HS-27A (cell line): ENCODE data around the gene KCNJ9.
"Not testable (repeated sequence)": the region's sequence is repeated elsewhere in the genome, so short reads cannot be mapped to it uniquely, and the experiment has no call there.

ENCODE experiments used
- DNase-seq: peaks from one replicate; pipeline ENCODE4 v3.0.0-alpha.2; 2012; ENCODE audit warnings: low read depth, missing footprints

The KCNJ9 gene

GRCh38 chr1:160103658-160104408 is 22.5 kb downstream of the KCNJ9 start:
- DNase-seq: no peak

GRCh38 chr1:160104486-160104885 is 23.1 kb downstream of the KCNJ9 start:
- no peak for DNase-seq

DNA sequence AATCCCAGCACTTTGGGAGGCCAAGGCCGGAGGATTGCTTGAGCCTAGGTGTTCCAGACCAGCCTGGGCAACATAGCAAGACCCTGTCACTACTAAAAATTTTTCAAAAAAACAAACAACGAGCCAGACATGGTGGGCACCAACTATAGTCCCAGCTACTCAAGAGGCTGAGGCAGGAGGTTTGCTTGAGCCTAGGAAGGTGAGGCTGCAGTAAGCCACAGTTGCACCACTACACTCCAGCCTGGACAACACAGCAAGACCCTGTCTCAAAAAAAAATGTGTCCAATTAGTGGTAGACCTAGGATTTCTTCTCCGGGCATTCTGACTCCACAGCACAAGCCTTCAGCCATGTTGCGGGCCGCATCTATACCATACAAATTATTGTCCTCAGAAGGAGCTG is 23.8 kb downstream of the KCNJ9 start:
- DNase-seq: no peak

DNA sequence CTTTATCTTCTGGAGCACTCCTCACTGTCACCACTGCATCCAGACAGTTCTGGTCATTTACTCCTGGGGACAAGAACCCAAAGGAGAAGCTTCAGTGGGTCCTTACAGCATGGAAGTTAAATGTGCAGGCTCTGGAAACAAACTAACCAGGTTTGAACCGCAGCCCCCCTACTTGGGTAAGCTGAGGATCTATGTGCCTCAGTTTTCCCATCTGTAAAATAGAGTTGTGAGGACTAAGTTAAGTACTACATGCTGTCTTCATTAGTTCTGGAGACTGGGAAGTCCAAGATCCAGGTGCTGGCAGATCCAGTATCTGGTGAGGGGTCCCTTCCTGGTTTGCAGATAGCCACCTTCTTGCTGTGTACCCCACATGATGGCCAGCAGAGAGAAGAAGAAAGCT is 26.2 kb downstream of the KCNJ9 start:
- no peak for DNase-seq

DNA sequence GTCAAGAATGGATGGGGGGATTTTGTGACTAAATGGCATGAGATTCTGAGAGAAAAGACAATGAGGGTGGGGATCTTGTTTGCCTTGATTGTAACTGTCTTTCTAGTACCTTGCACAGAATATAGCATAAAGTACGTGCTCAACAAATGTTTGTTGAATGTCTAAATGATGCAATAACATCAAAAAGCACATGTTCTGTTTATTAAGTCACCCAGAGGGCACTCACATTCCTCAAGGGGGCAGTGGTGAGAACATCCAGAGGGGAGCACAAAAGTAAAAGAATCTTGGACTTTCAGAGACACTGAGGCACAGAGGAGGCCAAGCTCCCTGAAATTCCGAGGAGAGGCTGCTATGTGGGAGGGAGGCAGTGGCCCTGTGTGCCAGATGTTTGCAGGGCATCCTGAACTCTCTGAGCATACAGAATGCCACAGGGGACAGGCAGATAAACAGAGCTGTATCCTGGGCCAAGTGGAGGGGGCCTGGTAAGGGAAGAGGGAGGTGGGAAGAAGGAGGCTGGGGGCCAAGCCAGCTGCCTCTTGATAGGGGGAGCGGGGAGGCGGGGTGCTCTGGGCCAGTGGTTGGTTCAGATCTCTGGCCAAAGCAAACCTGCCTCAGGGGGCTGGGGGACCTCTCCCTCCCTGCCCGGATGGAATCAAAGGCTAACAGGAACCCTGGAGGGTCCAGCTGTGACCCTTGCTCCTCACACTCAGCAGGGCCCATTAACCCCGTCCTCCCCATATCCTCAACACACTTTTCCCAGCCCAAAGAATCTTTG is 27.7 kb downstream of the KCNJ9 start:
- no peak for DNase-seq

DNA sequence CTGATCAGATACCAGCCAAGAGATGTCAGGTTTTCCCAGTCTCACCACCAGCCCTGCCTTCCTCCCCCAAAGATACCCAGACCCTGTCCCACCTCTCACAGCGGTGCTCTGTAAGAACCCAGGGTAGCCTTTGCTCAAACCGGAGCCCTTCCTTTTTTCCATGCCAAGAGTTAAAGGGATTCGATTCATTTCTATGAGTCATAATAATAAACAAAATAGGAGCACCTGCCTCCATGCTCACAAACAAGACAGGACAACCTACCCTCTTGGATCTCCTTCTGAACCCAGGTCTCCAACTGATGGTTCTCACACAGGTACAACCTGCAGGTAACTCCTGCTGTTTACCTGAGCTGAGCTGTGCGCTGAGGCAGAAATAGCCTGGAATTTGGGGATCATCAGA is 28.3 kb downstream of the KCNJ9 start:
- no peak for DNase-seq

DNA sequence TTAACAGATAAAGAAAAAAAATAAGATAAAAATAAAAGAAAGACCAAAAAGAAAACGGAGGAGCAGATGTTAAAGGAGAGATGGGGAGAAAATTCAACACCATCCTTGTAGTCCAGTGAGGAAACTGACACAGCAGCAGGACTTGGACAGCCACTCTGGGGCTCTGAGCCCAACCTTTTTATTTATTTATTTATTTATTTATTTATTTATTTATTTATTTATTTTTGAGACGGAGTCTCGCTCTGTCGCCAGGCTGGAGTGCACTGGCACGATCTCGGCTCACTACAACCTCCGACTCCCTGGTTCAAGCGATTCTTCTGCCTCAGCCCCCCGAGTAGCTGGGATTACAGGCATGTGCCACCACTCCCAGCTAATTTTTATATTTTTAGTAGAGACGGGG is 30.1 kb downstream of the KCNJ9 start:
- DNase-seq: not testable (repeated sequence)

DNA sequence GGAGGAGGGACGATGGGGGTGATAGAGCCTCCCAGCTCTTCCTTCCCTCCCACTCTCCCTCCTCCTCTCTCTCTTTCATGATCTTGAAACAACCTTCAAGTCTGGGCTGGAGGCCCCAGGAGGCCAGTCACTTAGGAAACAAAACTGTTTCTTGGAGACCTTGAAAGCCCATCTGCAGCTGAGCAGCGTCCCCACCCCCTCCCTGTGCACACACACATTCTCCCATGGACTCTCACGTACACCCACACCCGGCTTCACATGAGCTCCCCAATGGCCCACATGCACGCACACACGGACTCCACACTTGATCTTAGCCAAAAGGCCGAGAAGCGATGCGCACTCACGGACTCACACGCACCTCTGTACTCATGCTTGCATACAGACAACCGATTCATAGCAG is 31.0 kb downstream of the KCNJ9 start:
- DNase-seq: no peak

DNA sequence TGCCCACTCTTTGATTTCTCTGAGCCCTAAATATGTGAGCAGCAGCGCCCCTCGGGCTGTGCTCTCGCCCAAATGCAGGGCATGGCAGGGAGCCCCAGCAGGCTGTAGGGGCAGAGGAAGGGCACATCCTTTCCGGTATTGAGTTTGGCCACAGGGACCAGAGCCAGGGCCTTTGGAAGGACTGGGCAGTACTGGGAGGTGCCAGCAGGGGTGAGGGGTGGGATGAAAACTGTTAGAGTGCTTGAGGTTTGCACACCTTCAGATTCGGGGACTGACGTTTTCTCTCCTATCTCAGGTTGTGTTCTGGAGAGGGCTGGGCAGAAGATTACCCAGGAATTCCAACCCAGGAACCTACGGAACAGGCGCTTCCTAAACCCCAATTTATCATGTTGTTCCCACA is 32.1 kb downstream of the KCNJ9 start:
- DNase-seq: no peak

DNA sequence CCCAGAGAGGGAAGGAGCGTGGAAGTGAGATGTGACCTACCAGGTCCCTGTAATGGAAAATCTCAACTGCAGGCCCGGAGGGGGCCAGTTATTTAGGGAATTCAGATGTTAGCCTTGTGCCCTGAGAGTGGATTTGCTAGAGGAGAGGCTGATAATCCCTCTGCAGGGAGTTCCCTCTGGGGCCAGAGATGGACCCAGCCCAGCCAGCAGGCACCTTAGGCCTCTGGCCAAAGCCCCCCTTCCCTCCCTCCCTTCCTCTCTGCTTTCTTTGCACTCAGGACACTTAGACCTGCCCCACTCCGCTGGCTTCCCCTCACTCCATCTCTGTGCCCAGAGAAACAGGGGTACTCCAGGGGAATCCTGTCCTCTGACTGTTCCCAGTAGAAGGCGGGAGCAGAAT is 32.7 kb downstream of the KCNJ9 start:
- no peak for DNase-seq

- DNase-seq: no peak
Measured at GRCh38 chr1:160115545-160116282, 34.4 kb downstream of the KCNJ9 start, which contains the start of gene ATP1A2. ATP1A2 (plus strand) TSS chr1:160115759; CDS start chr1:160115862, 103 bp downstream.

DNA sequence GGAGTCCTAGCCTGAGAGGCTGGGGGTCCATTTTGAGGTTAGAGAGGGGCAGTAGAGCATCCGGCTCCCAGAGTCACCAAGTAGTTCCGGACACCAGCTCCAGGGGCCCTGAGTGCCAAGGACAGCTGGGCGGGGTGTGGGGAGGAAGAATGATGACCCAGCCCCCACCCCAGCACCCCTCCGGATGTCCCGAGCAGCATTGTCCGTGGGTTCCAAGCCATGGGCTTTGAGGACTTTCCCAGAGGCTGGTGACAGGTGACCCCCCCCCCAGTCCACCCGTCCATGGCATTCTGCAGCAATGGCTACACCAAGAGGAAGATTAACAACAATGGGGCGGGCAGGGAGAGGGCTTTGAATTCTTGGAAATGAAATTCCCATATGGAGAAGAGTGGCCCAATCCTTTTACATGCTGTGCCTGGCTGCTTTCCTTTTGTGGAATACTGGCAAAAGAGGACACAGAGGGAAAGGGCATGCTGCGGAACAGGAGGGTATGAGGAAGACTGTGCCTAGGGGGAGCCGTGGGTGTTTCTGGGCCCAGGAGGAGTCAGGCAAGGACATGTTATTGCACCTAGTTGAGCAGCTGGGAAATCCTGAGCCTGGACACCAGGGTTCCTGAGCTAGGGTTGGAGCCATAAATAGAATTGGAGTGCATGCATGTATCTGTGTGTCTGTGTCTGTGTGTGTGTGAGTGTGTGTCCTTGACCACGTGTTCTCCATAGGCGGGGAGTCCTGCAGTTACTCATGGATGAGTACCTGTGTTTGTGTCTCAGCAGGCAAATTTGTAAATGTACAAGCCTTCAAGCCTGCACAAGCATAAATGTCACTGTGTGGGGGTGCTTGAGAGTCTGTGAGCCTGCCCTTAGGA is 35.2 kb downstream of the KCNJ9 start:
- DNase-seq: no peak

DNA sequence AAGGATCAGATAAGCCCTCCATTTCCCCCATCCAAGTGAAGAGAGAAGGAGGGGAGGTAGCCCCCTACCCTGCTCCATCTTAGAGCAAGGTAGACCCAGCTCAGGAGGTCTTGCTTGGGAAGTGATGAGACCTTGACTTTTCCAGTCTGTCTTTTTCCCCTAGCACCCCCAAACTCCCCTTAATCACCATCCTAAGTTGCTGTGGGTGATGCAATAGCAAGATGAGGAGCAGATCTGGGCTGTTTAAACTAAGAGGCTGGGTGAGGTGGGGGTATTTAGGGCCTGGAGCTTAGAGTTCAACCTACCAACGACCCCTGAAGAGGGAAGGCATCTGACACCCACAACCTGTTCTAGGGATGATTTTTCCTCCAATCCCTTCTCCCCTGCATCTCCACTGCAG is 36.0 kb downstream of the KCNJ9 start:
- no peak for DNase-seq

DNA sequence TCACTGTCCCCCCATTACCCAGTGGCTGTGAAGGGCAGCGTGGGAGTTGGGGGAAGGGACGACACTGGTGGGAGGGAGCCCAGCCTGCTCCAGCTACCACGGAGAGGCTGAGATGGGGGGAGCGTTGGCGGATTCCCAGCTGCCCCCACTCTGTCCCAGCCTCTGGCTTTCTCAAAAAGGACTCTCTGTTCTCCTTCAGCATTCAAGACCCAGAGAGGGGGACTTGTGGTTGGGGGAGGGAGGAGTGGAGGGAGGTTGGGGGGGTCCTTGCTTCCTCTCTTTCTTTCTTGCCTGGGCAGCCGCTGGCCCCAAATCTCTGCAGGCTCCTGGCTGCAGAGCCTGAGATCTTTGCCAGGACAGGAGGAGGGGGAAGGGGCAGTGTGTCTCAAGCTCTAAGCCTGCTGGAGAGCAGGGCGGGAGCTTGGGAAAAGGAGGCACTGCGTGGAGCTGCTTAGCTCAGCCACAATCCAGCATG is 36.4 kb downstream of the KCNJ9 start:
- no peak for DNase-seq

- DNase-seq: no peak
Measured at GRCh38 chr1:160118928-160119327, 37.6 kb downstream of the KCNJ9 start.

DNA sequence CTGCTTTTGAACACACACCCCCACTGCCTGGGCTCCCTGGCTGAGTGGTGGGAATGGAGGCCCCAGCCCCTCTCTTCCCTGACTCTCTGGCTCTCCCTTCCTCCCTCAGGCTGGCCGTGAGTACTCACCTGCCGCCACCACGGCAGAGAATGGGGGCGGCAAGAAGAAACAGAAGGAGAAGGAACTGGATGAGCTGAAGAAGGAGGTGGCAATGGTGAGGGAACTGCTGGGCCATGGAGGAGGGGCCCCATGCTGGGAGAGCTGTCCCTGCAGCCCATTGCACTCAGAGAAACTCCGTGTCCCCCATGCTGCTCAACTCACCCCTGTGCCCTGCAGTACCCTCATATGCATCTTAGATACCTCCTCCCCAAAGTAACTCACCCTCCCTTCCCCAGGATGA is 39.5 kb downstream of the KCNJ9 start:
- no peak for DNase-seq

- no peak for DNase-seq
Measured at GRCh38 chr1:160121388-160121787, 40.0 kb downstream of the KCNJ9 start.

DNA sequence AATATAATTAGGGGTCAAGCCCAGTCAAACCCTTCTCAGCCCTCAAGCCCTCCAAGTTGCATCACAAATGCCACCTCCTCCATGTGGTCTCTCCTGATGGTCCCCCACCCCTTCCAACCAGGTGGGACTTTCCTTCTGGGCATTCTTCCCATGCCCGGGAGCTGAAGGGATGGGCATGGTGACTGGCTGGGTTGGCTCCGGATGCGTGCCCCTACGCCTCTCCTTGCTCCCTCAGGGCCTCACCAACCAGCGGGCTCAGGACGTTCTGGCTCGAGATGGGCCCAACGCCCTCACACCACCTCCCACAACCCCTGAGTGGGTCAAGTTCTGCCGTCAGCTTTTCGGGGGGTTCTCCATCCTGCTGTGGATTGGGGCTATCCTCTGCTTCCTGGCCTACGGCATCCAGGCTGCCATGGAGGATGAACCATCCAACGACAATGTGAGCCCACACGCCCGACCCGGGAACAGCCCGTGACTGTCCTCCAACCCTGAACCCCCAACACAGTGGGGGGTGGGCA is 41.7 kb downstream of the KCNJ9 start:
- no peak for DNase-seq

DNA sequence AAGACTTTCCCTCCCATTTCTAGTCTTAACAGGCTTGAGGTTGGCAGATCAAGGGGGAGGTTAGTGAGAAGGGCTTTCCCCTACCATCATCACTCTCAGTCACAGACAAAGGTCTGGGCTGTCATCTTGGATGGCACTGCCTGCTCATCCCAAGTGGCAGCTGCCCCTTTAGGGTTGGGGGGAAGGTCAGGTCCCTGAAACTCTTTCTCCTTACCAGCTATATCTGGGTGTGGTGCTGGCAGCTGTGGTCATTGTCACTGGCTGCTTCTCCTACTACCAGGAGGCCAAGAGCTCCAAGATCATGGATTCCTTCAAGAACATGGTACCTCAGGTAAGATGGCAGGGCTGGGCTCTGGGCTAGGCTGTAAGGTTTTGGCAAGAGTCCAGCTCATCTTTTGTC is 42.4 kb downstream of the KCNJ9 start:
- DNase-seq: no peak

GRCh38 chr1:160124705-160125478 is 43.6 kb downstream of the KCNJ9 start:
- DNase-seq: peak; percentile 91

DNA sequence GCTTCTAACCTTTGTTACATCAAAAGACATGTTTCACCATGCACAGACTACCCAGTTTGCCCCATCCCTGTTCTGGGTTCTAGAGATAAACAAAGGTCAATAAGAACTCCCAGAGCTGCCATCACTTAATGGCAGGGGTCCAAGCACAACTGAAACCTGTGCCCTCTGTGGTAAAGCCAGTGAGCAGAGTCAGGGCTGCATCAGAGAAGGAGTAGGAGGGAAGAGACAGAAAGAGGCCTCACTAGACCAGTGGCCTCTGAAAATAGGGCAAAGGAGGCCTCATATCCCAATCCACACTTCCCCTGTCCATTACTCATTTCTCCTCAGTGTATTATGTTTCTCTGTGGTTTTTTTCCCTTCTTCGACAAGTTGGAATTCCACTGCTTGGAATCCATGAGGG is 44.4 kb downstream of the KCNJ9 start:
- DNase-seq: peak; percentile 69
